CD4-positive, alpha-beta T cell treated with Interleukin-4 for 4 hours (primary cell): Measurements from ENCODE around the gene ARVCF.
"Not testable (repeated sequence)": the region's sequence is repeated elsewhere in the genome, so short reads cannot be mapped to it uniquely, and the experiment has no call there.

ENCODE experiments used
- DNase-seq: peaks from one replicate; pipeline ENCODE4 v3.0.0-alpha.2; 2020

ARVCF gene

GRCh38 chr22:19931514-19931913 is 85.1 kb downstream of the ARVCF start:
- DNase-seq: no peak

- DNase-seq: no peak
Measured at GRCh38 chr22:19930551-19931486, 85.8 kb downstream of the ARVCF start.

GRCh38 chr22:19929586-19930550 is 86.8 kb downstream of the ARVCF start:
- no peak for DNase-seq

- no peak for DNase-seq
Measured at GRCh38 chr22:19928207-19928606, 88.4 kb downstream of the ARVCF start.

GRCh38 chr22:19927696-19928095 is 88.9 kb downstream of the ARVCF start:
- no peak for DNase-seq

- DNase-seq: not testable (repeated sequence)
Measured at GRCh38 chr22:19926028-19926427, 90.6 kb downstream of the ARVCF start.

- DNase-seq: no peak
Measured at GRCh38 chr22:19923914-19924513, 92.6 kb downstream of the ARVCF start.

- DNase-seq: no peak
Measured at GRCh38 chr22:19921544-19922081, 95.0 kb downstream of the ARVCF start.
